BE2C (cell line): ENCODE results near the gene AKT1.
"Not testable (repeated sequence)": the region's sequence is repeated elsewhere in the genome, so short reads cannot be mapped to it uniquely, and the experiment has no call there.

Experiments used
- DNase-seq: peaks from one replicate; pipeline ENCODE4 v3.0.0-alpha.2; 2020
- H3K27me3 ChIP-seq: fragments of 250-450 bp; sonication (Bioruptor Pico); 2 replicates; pipeline ENCODE4 v1.5.1; 2020; ENCODE audit warnings: mild to moderate bottlenecking
- H3K36me3 ChIP-seq: fragments of 250-450 bp; sonication (Bioruptor Pico); 2 replicates; pipeline ENCODE4 v1.5.1; 2020; ENCODE audit warnings: mild to moderate bottlenecking
- H3K4me1 ChIP-seq: fragments of 250-450 bp; sonication (Bioruptor Pico); 2 replicates; pipeline ENCODE4 v1.5.1; 2020
- H3K4me3 ChIP-seq: 2 replicates; pipeline ENCODE4 v1.5.1; 2011; ENCODE audit warnings: low read depth, low read length
- H3K9me3 ChIP-seq: fragments of 250-450 bp; sonication (Bioruptor Pico); 2 replicates; pipeline ENCODE4 v1.5.1; 2020
- TF ChIP-seq, protein P1 (sequence below): IDR thresholded peaks from 2 replicates; pipeline ENCODE4 v1.5.1; 2012; ENCODE audit warnings: mild to moderate bottlenecking, low read depth, low read length

AKT1 gene

DNA sequence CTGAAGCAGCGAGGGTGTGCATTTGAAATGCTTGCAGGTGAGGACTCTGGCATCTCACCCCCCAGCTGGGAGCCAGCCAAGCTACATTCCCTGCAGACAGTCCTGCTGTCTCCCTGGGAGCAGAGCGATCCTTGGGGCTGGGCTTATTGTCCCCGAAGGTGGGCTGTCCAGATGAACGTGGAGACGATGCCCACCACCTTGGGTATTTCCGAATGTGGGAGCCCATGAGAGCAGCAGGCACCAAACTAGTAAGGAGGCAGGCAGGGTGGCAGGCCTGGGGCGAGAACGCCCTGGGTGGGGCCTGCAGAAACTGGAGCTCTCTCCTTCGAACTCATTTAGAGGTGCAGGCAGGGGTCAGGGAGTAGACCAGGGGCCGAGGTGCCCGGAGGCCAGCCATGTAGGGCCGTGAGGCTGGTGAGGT, 23.8 kb upstream of the AKT1 start:
- DNase-seq: no peak
- Histone ChIP-seq H3K4me1 (peaks cover 3% of the 10 kb centered on the region), H3K9me3 (no peaks in the 10 kb centered on the region), H3K36me3 (no peaks in the 10 kb centered on the region), H3K27me3 (no peaks in the 10 kb centered on the region), H3K4me3 (no peak overlapping the region)
- TF ChIP-seq, protein P1, sequence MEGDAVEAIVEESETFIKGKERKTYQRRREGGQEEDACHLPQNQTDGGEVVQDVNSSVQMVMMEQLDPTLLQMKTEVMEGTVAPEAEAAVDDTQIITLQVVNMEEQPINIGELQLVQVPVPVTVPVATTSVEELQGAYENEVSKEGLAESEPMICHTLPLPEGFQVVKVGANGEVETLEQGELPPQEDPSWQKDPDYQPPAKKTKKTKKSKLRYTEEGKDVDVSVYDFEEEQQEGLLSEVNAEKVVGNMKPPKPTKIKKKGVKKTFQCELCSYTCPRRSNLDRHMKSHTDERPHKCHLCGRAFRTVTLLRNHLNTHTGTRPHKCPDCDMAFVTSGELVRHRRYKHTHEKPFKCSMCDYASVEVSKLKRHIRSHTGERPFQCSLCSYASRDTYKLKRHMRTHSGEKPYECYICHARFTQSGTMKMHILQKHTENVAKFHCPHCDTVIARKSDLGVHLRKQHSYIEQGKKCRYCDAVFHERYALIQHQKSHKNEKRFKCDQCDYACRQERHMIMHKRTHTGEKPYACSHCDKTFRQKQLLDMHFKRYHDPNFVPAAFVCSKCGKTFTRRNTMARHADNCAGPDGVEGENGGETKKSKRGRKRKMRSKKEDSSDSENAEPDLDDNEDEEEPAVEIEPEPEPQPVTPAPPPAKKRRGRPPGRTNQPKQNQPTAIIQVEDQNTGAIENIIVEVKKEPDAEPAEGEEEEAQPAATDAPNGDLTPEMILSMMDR: no peak

DNA sequence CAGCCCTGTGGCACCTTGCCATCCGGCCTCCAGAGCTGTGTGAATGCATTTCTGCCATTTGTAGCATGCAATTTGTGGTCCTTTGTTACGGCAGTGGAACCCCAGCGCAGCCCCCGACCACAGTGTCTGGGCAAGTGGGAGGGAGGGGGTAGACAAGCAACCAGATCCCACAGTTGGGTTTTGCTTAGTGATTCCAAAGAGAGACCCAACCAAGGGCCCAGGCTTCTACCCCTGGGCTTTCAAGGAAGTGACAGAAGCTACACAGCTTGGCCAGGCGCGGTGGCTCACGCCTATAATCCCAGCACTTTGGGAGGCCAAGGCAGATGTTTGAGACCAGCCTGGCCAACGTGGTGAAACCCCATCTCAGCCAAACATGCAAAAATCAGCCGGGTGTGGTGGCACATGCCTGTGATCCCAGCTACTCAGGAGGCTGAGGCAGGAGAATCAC, 23.2 kb upstream of the AKT1 start:
- no peak for DNase-seq
- peaks cover 3% of the 10 kb centered on the region for H3K4me1 ChIP-seq
- no peak overlapping the region for H3K4me3 ChIP-seq
- no peaks in the 10 kb centered on the region for H3K36me3 ChIP-seq
- TF ChIP-seq, protein P1: no peak
- no peaks in the 10 kb centered on the region for H3K9me3 ChIP-seq
- no peaks in the 10 kb centered on the region for H3K27me3 ChIP-seq

DNA sequence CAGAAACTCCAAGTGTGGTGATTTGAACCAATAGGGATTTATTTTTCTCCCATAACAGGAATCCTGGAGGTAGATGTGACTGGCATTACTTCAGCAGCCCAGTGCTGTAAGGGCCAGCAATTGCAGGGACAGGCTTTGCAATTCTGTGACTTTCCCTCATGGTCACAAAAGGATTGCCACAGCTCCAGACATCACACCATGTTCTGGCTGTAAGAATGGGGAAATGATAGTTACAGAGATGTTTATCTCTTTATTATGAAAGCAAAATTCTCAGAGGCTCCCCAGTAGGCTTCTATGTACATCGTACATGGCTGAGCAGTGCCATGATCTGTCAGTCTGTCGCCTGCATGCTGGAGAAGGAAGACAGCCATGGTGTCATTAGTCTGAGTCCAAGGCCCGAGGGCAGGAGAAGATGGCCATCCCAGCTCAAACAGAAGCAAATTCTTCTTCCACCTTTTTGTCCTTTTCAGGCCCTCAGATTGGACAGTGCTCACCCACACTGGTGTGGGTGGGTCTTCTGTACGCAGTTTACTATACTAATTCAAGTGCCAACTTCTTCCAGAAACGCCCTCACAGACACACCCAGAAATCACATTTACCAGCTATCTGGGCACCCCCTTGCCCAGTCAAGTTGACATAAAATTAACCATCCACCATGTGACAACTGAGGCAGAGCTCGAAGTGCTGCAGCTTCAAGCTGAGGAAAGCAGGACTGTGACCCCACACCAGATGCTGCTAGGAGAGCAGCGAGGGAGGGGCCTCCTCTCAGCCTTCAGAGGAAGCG, 22.6 kb upstream of the AKT1 start:
- Histone ChIP-seq H3K9me3 (no peaks in the 10 kb centered on the region), H3K4me1 (peaks cover 3% of the 10 kb centered on the region), H3K27me3 (no peaks in the 10 kb centered on the region), H3K4me3 (no peak overlapping the region), H3K36me3 (no peaks in the 10 kb centered on the region)
- TF ChIP-seq, protein P1: no peak
- no peak for DNase-seq

DNA sequence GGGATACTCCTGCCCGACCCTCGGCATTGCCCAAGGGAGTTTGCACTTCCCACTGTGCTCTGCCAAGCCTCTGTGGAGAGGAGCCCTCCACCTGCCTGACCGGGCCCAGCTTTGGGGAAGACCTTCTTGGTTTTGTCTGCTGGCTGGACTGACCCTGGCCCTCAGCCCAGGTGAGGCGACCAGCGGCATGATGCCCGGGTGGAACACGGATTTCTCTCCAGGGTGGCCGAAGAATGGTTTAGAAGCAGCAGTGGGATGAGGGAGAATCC, 21.0 kb upstream of the AKT1 start:
- no peaks in the 10 kb centered on the region for H3K27me3 ChIP-seq
- TF ChIP-seq, protein P1: no peak
- peaks cover 3% of the 10 kb centered on the region for H3K4me1 ChIP-seq
- H3K9me3 ChIP-seq: no peaks in the 10 kb centered on the region
- H3K4me3 ChIP-seq: peak overlapping the region; percentile 88
- no peaks in the 10 kb centered on the region for H3K36me3 ChIP-seq
- no peak for DNase-seq

DNA sequence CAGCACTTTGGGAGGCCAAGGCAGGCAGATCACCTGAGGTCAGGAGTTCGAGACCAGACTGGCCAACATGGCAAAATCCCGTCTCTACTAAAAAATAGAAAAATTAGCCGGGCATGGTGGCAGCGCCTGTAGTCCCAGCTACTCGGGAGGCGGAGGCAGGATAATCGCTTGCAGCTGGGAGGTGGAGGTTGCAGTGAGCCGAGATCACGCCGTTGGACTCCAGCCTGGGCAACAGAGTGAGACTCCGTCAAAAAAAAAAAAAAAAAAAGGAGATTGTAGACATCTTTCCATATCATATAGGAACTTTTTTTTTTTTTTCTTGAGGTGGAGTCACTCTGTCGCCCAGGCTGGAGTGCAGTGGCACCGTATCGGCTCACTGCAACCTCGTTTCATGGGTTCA, 19.2 kb upstream of the AKT1 start:
- not testable (repeated sequence) for H3K36me3 ChIP-seq, H3K27me3 ChIP-seq, H3K9me3 ChIP-seq, DNase-seq, H3K4me1 ChIP-seq
- peak overlapping the region; percentile 88 for H3K4me3 ChIP-seq

DNA sequence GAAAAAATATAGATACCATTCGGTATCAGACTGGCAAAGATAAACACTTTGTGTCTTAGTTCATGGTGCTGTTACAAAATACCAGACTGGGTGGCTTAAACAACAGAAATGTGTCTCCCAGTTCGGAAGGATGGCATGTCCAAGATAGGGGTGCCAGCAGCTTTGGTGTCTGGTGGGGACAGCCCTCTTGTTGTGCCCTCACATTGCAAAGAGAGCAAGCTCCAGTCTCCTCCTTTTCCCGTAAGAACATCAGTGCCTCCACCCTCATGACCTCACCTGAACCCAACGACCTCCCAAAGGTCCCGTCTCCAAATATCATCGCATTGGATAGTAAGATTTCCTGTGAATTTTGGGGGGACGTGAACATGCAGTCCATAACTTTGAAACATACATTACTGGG, 17.7 kb upstream of the AKT1 start:
- no peak overlapping the region for H3K4me3 ChIP-seq
- H3K9me3 ChIP-seq: no peaks in the 10 kb centered on the region
- no peaks in the 10 kb centered on the region for H3K36me3 ChIP-seq
- no peaks in the 10 kb centered on the region for H3K27me3 ChIP-seq
- TF ChIP-seq, protein P1: no peak
- no peaks in the 10 kb centered on the region for H3K4me1 ChIP-seq
- no peak for DNase-seq
